Measurements from ENCODE around the gene PHF12.

Gene PHF12

DNA sequence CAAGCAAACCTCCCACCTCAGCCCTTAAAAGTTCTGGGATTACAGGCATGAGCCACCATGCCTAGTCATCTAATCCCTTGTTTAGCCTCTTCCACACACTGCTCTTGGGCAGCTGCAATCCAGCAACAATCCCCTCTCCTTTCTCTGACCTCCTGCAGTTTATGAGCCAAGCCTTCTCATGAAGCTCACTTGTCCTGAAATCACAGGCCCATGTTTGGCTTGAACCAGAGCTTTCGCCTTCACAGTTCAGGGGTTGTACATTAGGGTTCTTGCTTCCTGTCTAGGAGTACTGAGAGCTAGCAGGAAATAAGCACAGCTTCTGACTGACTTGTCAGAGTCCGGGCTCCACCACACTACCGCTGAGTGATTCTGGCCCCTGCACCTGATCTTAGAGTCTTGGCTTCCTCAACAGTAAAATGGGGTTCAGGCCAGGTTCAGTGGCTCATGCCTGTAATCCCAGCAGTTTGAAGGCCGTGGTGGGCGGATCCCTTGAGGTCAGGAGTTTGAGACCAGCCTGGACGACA lies 80.2 kb downstream of the PHF12 start:
- H3K27me3 ChIP-seq (ENCODE audit: insufficient read depth, low read length), result no peaks in the 10 kb centered on the region
- no peaks in the 10 kb centered on the region for H3K79me2 ChIP-seq (ENCODE audit: insufficient read depth, low read length)
- H3K9me3 ChIP-seq (ENCODE audit: low read length), result no peaks in the 10 kb centered on the region
- H3K9me2 ChIP-seq (ENCODE audit: low read depth, low read length), result no peaks in the 10 kb centered on the region
- no peak overlapping the region for H3K4me3 ChIP-seq (ENCODE audit: low read depth, low read length, poor library complexity, severe bottlenecking)
- H3K4me2 ChIP-seq (ENCODE audit: low read length), result peak overlapping the region; percentile 2; the same call in 1 of the 2 replicates
- no peaks in the 10 kb centered on the region for H3F3A ChIP-seq (ENCODE audit: insufficient read depth, low read length)
- no peaks in the 10 kb centered on the region for H3K36me3 ChIP-seq (ENCODE audit: insufficient read depth, low read length)
- H2AFZ ChIP-seq (ENCODE audit: low read length), result peak overlapping the region; percentile 7
- no peak for TF ChIP-seq EZH2 (IDR thresholded peaks at IDR 0.05; ENCODE audit: borderline replicate concordance, low read length)
- TF ChIP-seq, protein P1, sequence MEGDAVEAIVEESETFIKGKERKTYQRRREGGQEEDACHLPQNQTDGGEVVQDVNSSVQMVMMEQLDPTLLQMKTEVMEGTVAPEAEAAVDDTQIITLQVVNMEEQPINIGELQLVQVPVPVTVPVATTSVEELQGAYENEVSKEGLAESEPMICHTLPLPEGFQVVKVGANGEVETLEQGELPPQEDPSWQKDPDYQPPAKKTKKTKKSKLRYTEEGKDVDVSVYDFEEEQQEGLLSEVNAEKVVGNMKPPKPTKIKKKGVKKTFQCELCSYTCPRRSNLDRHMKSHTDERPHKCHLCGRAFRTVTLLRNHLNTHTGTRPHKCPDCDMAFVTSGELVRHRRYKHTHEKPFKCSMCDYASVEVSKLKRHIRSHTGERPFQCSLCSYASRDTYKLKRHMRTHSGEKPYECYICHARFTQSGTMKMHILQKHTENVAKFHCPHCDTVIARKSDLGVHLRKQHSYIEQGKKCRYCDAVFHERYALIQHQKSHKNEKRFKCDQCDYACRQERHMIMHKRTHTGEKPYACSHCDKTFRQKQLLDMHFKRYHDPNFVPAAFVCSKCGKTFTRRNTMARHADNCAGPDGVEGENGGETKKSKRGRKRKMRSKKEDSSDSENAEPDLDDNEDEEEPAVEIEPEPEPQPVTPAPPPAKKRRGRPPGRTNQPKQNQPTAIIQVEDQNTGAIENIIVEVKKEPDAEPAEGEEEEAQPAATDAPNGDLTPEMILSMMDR (IDR thresholded peaks at IDR 0.05; ENCODE audit: low read length), result no peak
- peak overlapping the region; percentile 17; the same call in 1 of the 2 replicates for H3K9ac ChIP-seq (ENCODE audit: low read length)
- peak overlapping the region; percentile 61 for H3K27ac ChIP-seq (ENCODE audit: low read depth, low read length, poor library complexity, severe bottlenecking)
- H4K20me1 ChIP-seq (ENCODE audit: insufficient read depth, low read length), result no peaks in the 10 kb centered on the region
- H3K4me1 ChIP-seq (ENCODE audit: insufficient read depth, low read length, severe bottlenecking), result peaks cover 33% of the 10 kb centered on the region

DNA sequence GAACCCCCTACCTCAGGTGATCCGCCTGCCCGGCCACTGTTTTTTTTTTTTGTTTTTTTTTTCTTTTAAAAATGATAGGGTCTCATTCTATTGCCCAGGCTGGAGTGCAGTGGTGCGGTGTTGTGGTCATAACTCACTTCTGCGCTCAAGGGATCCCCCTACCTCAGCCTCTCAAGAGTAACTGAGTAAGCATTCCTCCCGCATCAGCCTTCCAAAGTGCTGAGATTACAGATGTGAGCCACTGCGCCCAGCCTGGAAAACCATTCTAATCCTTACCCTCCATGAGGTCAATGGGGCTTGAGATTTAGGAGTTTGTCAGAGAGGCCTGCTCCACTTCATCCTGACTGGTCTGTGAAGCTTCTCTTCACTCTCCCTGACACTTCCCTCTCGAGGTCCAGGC lies 84.0 kb downstream of the PHF12 start:
- H3K79me2 ChIP-seq (ENCODE audit: insufficient read depth, low read length), result no peaks in the 10 kb centered on the region
- no peaks in the 10 kb centered on the region for H3K9me2 ChIP-seq (ENCODE audit: low read depth, low read length)
- H3F3A ChIP-seq (ENCODE audit: insufficient read depth, low read length), result no peaks in the 10 kb centered on the region
- TF ChIP-seq, protein P1 (IDR thresholded peaks at IDR 0.05; ENCODE audit: low read length), result no peak
- no peak for TF ChIP-seq EZH2 (IDR thresholded peaks at IDR 0.05; ENCODE audit: borderline replicate concordance, low read length)
- H3K4me3 ChIP-seq (ENCODE audit: low read depth, low read length, poor library complexity, severe bottlenecking), result no peak overlapping the region
- peak overlapping the region; percentile 30 for H3K27ac ChIP-seq (ENCODE audit: low read depth, low read length, poor library complexity, severe bottlenecking)
- H4K20me1 ChIP-seq (ENCODE audit: insufficient read depth, low read length), result no peaks in the 10 kb centered on the region
- no peaks in the 10 kb centered on the region for H3K36me3 ChIP-seq (ENCODE audit: insufficient read depth, low read length)
- H2AFZ ChIP-seq (ENCODE audit: low read length), result no peak overlapping the region
- H3K9ac ChIP-seq (ENCODE audit: low read length), result no peak overlapping the region
- H3K4me1 ChIP-seq (ENCODE audit: insufficient read depth, low read length, severe bottlenecking), result peaks cover 44% of the 10 kb centered on the region
- no peaks in the 10 kb centered on the region for H3K9me3 ChIP-seq (ENCODE audit: low read length)
- no peaks in the 10 kb centered on the region for H3K27me3 ChIP-seq (ENCODE audit: insufficient read depth, low read length)
- no peak overlapping the region for H3K4me2 ChIP-seq (ENCODE audit: low read length)

DNA sequence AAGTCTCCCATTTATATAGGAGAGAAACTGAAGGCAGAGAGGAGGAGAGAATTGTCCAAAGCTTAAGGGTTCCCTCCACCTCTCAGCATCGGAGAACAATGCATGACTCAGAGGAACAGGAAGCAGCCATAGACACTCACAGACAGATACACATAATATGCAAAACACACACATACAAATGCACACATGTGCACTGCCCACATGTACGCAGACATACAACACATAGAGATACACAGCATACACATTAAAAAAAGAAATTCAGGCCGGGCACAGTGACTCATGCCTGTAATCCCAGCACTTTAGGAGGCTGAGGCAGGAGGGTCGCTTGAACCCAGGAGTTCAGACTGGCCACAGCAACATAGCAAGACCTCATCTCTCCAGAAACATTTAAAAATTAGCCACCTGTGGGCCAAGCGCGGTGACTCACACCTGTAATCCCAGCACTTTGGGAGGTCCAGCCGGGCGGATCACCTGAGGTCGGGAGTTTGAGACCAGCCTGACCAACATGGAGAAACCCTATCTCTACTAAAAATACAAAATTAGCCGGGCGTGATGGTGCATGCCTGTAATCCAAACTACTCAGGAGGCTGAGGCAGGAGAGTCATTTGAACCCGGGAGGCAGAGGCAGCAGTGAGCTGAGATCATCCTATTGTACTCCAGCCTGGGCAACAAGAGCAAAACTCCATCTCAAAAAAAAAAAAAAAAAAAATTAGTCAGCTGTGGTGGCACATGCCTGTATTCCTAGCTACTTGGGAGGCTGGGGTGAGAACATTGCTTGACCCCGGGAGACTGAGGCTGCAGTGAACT lies 85.2 kb downstream of the PHF12 start:
- Histone ChIP-seq H3K4me3 (ENCODE audit: low read depth, low read length, poor library complexity, severe bottlenecking) (no peak overlapping the region), H3K4me2 (ENCODE audit: low read length) (peak overlapping the region; percentile 26), H2AFZ (ENCODE audit: low read length) (peak overlapping the region; percentile 84; the same call in 1 of the 2 replicates), H3K9me2 (ENCODE audit: low read depth, low read length) (no peaks in the 10 kb centered on the region), H3K4me1 (ENCODE audit: insufficient read depth, low read length, severe bottlenecking) (peaks cover 33% of the 10 kb centered on the region), H4K20me1 (ENCODE audit: insufficient read depth, low read length) (no peaks in the 10 kb centered on the region), H3K9me3 (ENCODE audit: low read length) (no peaks in the 10 kb centered on the region), H3K79me2 (ENCODE audit: insufficient read depth, low read length) (no peaks in the 10 kb centered on the region), H3K36me3 (ENCODE audit: insufficient read depth, low read length) (no peaks in the 10 kb centered on the region), H3K27me3 (ENCODE audit: insufficient read depth, low read length) (no peaks in the 10 kb centered on the region), H3K27ac (ENCODE audit: low read depth, low read length, poor library complexity, severe bottlenecking) (peak overlapping the region; percentile 81), H3F3A (ENCODE audit: insufficient read depth, low read length) (no peaks in the 10 kb centered on the region), H3K9ac (ENCODE audit: low read length) (peak overlapping the region; percentile 47)
- TF ChIP-seq, protein P1 (IDR thresholded peaks at IDR 0.05; ENCODE audit: low read length), result no peak
- no peak for TF ChIP-seq EZH2 (IDR thresholded peaks at IDR 0.05; ENCODE audit: borderline replicate concordance, low read length)
